GM12878 (cell line): ENCODE data around the gene CFAP107. TPM values are rescaled to one million over a fixed set of nuclear protein-coding genes. Genes with fewer than 3 reads are reported as not detected.
"Not testable (repeated sequence)": the region's sequence is repeated elsewhere in the genome, so short reads cannot be mapped to it uniquely, and the experiment has no call there.

Experiments used
- ATAC-seq: fragments of 200-7000 bp; cut with Tn5 transposase; 3 replicates; pipeline ENCODE4 v1.9.1; 2020; ENCODE audit warnings: mild to moderate bottlenecking, moderate library complexity
- BruUV-seq: library from RNA; stranded (reverse); fragments of 400-500 nt; replicated peaks from 2 replicates; lab custom pipeline; 2021; lab: Mats Ljungman, UMichigan
- CTCF ChIA-PET: fragments of 300-600 bp; sonication (Branson Sonifier 250); formaldehyde crosslinking; extraction: SDS; loops from one replicate; lab custom pipeline; 2021; ENCODE audit warnings: inconsistent platforms; lab: Yijun Ruan, JAX
- POLR2A ChIA-PET: fragments of 350-600 bp; formaldehyde crosslinking; extraction: SDS; loops from one replicate; lab custom pipeline; 2021; ENCODE audit warnings: inconsistent platforms; lab: Charles Lee
- RAD21 ChIA-PET: fragments of 300-600 bp; sonication (Branson Sonifier 250); formaldehyde crosslinking; loops from one replicate; lab custom pipeline; 2023; ENCODE audit warnings: antibody characterized with exemption; ENCODE audit not compliant: unreplicated experiment; lab: Charles Lee
- SMC1A ChIA-PET: fragments of 300-600 bp; sonication (Branson Sonifier 250); formaldehyde crosslinking; loops from one replicate; lab custom pipeline; 2023; ENCODE audit not compliant: unreplicated experiment, uncharacterized antibody; lab: Charles Lee
- DNase-seq: peaks from one replicate; pipeline ENCODE4 v3.0.0-alpha.2; 2011; ENCODE audit warnings: low read depth, low spot score
- FAIRE-seq: peaks from 3 replicates; lab custom pipeline; 2011; peaks lifted over from hg19 to GRCh38; lab: Jason Lieb, UNC
- H2AFZ ChIP-seq: 2 replicates; pipeline ENCODE4 v1.6.0; 2011; ENCODE audit warnings: low read depth, low read length, control low read depth; ENCODE audit not compliant: control insufficient read depth
- H3K27ac ChIP-seq: 2 replicates; pipeline ENCODE4 v1.5.1; 2011; ENCODE audit warnings: control low read depth; ENCODE audit not compliant: control insufficient read depth, insufficient read depth
- H3K27me3 ChIP-seq, 2 experiments: replicated peaks in 1 of 2; 2 replicates each; pipeline versions ENCODE4 v1.6.0 to v1.6.1; 2011; ENCODE audit warnings: low read length in 1 of 2; ENCODE audit not compliant: control insufficient read depth in 2 of 2, insufficient read depth in 2 of 2
- H3K36me3 ChIP-seq, 2 experiments: 2 replicates each; pipeline ENCODE4 v1.5.1; 2011; ENCODE audit warnings: low read length in 1 of 2; ENCODE audit not compliant: control insufficient read depth in 2 of 2, insufficient read depth in 2 of 2
- H3K4me1 ChIP-seq: 2 replicates; pipeline ENCODE4 v1.6.1; 2011; ENCODE audit warnings: mild to moderate bottlenecking, low read length, moderate library complexity, mixed read lengths; ENCODE audit not compliant: control insufficient read depth, insufficient read depth
- H3K4me2 ChIP-seq: 2 replicates; pipeline ENCODE4 v1.6.0; 2011; ENCODE audit warnings: control low read depth; ENCODE audit not compliant: control insufficient read depth, insufficient read depth
- H3K4me3 ChIP-seq: fragments of 200-600 bp; sonication (generic); 2 replicates; pipeline ENCODE4 v1.5.1; 2016
- H3K79me2 ChIP-seq: 2 replicates; pipeline ENCODE4 v1.6.0; 2011; ENCODE audit warnings: low read length; ENCODE audit not compliant: control insufficient read depth, insufficient read depth
- H3K9ac ChIP-seq: 2 replicates; pipeline ENCODE4 v1.8.0; 2011; ENCODE audit warnings: low read length, control low read depth, mixed read lengths; ENCODE audit not compliant: control insufficient read depth, insufficient read depth
- H3K9me3 ChIP-seq: replicated peaks from 3 replicates; pipeline ENCODE4 v1.5.1; 2011; ENCODE audit warnings: mild to moderate bottlenecking, low read length; ENCODE audit not compliant: control insufficient read depth, insufficient read depth
- H4K20me1 ChIP-seq: 2 replicates; pipeline ENCODE4 v1.6.0; 2011; ENCODE audit not compliant: control insufficient read depth, insufficient read depth
- CBX5 ChIP-seq: sonication (generic); IDR thresholded peaks from 2 replicates; pipeline ENCODE4 v1.6.1; 2016; ENCODE audit warnings: low read depth, moderate library complexity, mild to moderate bottlenecking, inconsistent platforms
- KDM1A ChIP-seq: fragments of 200-600 bp; sonication (generic); IDR thresholded peaks from 2 replicates; pipeline ENCODE4 v1.6.1; 2016; ENCODE audit warnings: borderline replicate concordance
- MYB ChIP-seq: fragments of 150-350 bp; IDR thresholded peaks from 2 replicates; pipeline ENCODE4 v1.6.1; 2014; ENCODE audit warnings: mild to moderate bottlenecking, low read depth, low read length, borderline replicate concordance
- RCOR1 ChIP-seq: conservative IDR thresholded peaks from 2 replicates; pipeline ENCODE4 v1.6.1; 2012; ENCODE audit warnings: low read depth, low read length, improper control_type of control experiment
- YBX1 ChIP-seq: fragments of 450-650 bp; IDR thresholded peaks from 2 replicates; pipeline ENCODE4 v1.6.1; 2016; ENCODE audit warnings: antibody characterized with exemption
- ZNF207 ChIP-seq: fragments of 450-650 bp; IDR thresholded peaks from 2 replicates; pipeline ENCODE4 v1.6.1; 2014; ENCODE audit warnings: antibody characterized with exemption, mild to moderate bottlenecking, borderline replicate concordance
- WGBS: methylation state at CpG from one replicate; pipeline ENCODE4 v1.1.6; 2016; ENCODE audit warnings: low lambda C conversion rate; ENCODE audit not compliant: insufficient replicate concordance, insufficient coverage; ENCODE audit errors: missing lambda C conversion rate; 5-methylcytosine and 5-hydroxymethylcytosine counted together
- in situ Hi-C: fragments of 300-500 bp; cut with MboI; formaldehyde crosslinking; loops from 9 replicates; pipeline ENCODE4 v1.14.3; 2018; ENCODE audit warnings: mixed read lengths
- intact Hi-C: fragments of 100-400 bp; cut with micrococcal nuclease; formaldehyde crosslinking; loops from one replicate; pipeline ENCODE4 v1.14.2; 2022; ENCODE audit not compliant: unreplicated experiment
- polyA plus RNA-seq, 11 experiments: library from polyadenylated mRNA; depleted of rRNA in 4 of 11; unstranded in 6 of 11; stranded (reverse) in 5 of 11; fragments of >200 nt; fragmentation: Nextera tagmentation in 4 of 11; fragmentation: Illumina TruSeq in 1 of 11; extraction: Ambion mirVana in 4 of 11; extraction: Trizol in 1 of 11; gene quantifications; 1 replicate in 1 of 11; 2 replicates in 10 of 11; pipeline versions ENCODE4 v1.2.1 to v1.2.3, GENCODE V29; 2011 to 2016; ENCODE audit warnings: inconsistent platforms in 2 of 11, missing spikeins in 2 of 11, low read depth in 1 of 11
- total RNA-seq, 4 experiments: library from RNA; depleted of rRNA in 3 of 4; stranded (reverse); fragments of >200 nt in 3 of 4; fragmentation: Illumina TruSeq in 1 of 4; extraction: Trizol in 1 of 4; gene quantifications; 2 replicates each; pipeline versions ENCODE4 v1.2.1 to v1.2.3, GENCODE V29; 2013 to 2021
- TF ChIP-seq, protein P1 (sequence below): IDR thresholded peaks from 2 replicates; pipeline ENCODE4 v1.6.1; 2012; ENCODE audit warnings: improper control_type of control experiment, low read depth, low read length; ENCODE audit not compliant: insufficient replicate concordance

CFAP107 gene
- total and polyA plus RNA-seq, 10 of the 15 experiments (the other 5 are each of a cell fraction or from before 2014, with no cell fraction given): not detected

DNA sequence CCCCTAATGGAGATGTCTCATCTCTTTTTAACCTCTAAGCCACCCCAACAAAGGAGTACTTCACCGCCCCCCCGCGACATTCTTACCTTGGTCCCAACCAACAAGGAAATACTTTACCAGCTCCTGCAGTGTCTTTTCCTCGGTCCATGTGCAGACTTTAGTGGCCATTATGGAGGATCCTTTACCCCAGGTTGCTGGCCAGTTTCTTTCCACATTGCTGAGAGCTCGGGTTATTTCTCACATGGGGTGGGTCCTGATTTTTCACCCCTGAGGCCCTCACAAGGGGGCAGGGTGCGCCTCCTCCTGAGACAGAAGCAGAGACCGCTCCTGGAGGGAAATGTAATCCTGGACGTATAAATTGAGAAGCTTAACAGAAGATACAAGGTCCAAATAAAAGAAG lies 33.1 kb upstream of the CFAP107 start:
- H4K20me1 ChIP-seq: no peaks in the 10 kb centered on the region
- RAD21 ChIA-PET: no interaction called here
- no peak overlapping the region for H2AFZ ChIP-seq
- FAIRE-seq: no peak
- no peak overlapping the region for H3K4me2 ChIP-seq
- H3K27ac ChIP-seq: no peak overlapping the region
- no peak overlapping the region for H3K4me3 ChIP-seq
- CTCF ChIA-PET: no interaction called here
- no peaks in the 10 kb centered on the region for H3K4me1 ChIP-seq
- POLR2A ChIA-PET: no interaction called here
- no peaks in the 10 kb centered on the region for H3K9me3 ChIP-seq
- intact Hi-C loops: no loop called here
- TF ChIP-seq RCOR1: no peak
- TF ChIP-seq YBX1: no peak
- TF ChIP-seq, protein P1, sequence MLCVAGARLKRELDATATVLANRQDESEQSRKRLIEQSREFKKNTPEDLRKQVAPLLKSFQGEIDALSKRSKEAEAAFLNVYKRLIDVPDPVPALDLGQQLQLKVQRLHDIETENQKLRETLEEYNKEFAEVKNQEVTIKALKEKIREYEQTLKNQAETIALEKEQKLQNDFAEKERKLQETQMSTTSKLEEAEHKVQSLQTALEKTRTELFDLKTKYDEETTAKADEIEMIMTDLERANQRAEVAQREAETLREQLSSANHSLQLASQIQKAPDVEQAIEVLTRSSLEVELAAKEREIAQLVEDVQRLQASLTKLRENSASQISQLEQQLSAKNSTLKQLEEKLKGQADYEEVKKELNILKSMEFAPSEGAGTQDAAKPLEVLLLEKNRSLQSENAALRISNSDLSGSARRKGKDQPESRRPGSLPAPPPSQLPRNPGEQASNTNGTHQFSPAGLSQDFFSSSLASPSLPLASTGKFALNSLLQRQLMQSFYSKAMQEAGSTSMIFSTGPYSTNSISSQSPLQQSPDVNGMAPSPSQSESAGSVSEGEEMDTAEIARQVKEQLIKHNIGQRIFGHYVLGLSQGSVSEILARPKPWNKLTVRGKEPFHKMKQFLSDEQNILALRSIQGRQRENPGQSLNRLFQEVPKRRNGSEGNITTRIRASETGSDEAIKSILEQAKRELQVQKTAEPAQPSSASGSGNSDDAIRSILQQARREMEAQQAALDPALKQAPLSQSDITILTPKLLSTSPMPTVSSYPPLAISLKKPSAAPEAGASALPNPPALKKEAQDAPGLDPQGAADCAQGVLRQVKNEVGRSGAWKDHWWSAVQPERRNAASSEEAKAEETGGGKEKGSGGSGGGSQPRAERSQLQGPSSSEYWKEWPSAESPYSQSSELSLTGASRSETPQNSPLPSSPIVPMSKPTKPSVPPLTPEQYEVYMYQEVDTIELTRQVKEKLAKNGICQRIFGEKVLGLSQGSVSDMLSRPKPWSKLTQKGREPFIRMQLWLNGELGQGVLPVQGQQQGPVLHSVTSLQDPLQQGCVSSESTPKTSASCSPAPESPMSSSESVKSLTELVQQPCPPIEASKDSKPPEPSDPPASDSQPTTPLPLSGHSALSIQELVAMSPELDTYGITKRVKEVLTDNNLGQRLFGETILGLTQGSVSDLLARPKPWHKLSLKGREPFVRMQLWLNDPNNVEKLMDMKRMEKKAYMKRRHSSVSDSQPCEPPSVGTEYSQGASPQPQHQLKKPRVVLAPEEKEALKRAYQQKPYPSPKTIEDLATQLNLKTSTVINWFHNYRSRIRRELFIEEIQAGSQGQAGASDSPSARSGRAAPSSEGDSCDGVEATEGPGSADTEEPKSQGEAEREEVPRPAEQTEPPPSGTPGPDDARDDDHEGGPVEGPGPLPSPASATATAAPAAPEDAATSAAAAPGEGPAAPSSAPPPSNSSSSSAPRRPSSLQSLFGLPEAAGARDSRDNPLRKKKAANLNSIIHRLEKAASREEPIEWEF: no peak
- no peak for TF ChIP-seq MYB
- TF ChIP-seq ZNF207: no peak
- no peak for TF ChIP-seq CBX5
- TF ChIP-seq KDM1A: no peak
- in situ Hi-C loops: no loop called here
- H3K9ac ChIP-seq: no peak overlapping the region
- H3K79me2 ChIP-seq: no peaks in the 10 kb centered on the region
- WGBS: 22% methylated on average over 8 of the region's 8 CpGs
- no peak for ATAC-seq
- no TSS peak for BruUV-seq
- H3K36me3 ChIP-seq: no peaks in the 10 kb centered on the region
- H3K27me3 ChIP-seq: no peaks in the 10 kb centered on the region
- DNase-seq: no peak
- SMC1A ChIA-PET: no interaction called here

DNA sequence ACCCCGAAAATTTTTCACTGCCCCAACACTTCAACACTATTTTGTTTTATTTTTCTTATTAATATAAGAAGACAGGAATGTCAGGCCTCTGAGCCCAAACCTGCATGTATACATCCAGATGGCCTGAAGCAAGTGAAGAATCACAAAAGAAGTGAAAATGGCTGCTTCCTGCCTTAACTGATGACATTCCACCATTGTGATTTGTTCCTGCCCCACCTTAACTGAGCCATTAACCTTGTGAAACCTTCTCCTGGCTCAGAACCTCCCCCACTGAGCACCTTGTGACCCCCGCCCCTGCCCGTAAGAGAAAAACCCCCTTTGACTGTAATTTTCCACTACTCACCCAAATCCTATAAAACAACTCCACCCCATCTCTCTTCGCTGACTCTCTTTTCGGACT lies 32.3 kb upstream of the CFAP107 start:
- intact Hi-C loops, BruUV-seq: not testable (repeated sequence)

More for the DNA sequence above, 32.3 kb upstream of the CFAP107 start:
- RAD21 ChIA-PET, H3K9me3 ChIP-seq, POLR2A ChIA-PET, H3K27ac ChIP-seq, H2AFZ ChIP-seq, in situ Hi-C loops, SMC1A ChIA-PET, H3K4me1 ChIP-seq, H3K79me2 ChIP-seq, H3K27me3 ChIP-seq, ATAC-seq, DNase-seq, FAIRE-seq, H3K36me3 ChIP-seq, H3K9ac ChIP-seq, H4K20me1 ChIP-seq, H3K4me3 ChIP-seq, H3K4me2 ChIP-seq, CTCF ChIA-PET: not testable (repeated sequence)
- WGBS: 22% methylated on average over 5 of the region's 5 CpGs
